Parathyroid adenoma (tissue), 2 donors: ENCODE results near the gene RHOG.

Experiments used
- H2AFZ ChIP-seq: fragments of 300-600 bp; sonication (generic); one replicate; pipeline ENCODE4 v1.7.0; 2017; ENCODE audit warnings: antibody characterized with exemption, mild to moderate bottlenecking
- H3K27ac ChIP-seq: fragments of 300-600 bp; sonication (generic); one replicate; pipeline ENCODE4 v1.7.0; 2017
- H3K27me3 ChIP-seq: fragments of 300-600 bp; sonication (generic); one replicate; pipeline ENCODE4 v1.7.0; 2017; ENCODE audit warnings: low read length; ENCODE audit not compliant: control insufficient read depth, insufficient read depth
- H3K36me3 ChIP-seq: fragments of 300-600 bp; sonication (generic); one replicate; pipeline ENCODE4 v1.7.0; 2017; ENCODE audit warnings: low read length; ENCODE audit not compliant: control insufficient read depth, insufficient read depth
- H3K4me1 ChIP-seq: fragments of 300-600 bp; sonication (generic); one replicate; pipeline ENCODE4 v1.7.0; 2017; ENCODE audit warnings: control low read depth
- H3K4me2 ChIP-seq: fragments of 300-600 bp; sonication (generic); one replicate; pipeline ENCODE4 v1.7.0; 2017; ENCODE audit warnings: low read length
- H3K4me3 ChIP-seq: fragments of 300-600 bp; sonication (generic); one replicate; pipeline ENCODE4 v1.7.0; 2017; ENCODE audit warnings: low read depth, low read length
- H3K79me2 ChIP-seq: fragments of 300-600 bp; sonication (generic); one replicate; pipeline ENCODE4 v1.7.0; 2017; ENCODE audit warnings: control low read depth
- H3K9ac ChIP-seq: fragments of 300-600 bp; sonication (generic); one replicate; pipeline ENCODE4 v1.7.0; 2017; ENCODE audit warnings: mild to moderate bottlenecking
- H3K9me3 ChIP-seq: fragments of 300-600 bp; sonication (generic); one replicate; pipeline ENCODE4 v1.7.0; 2017; ENCODE audit warnings: low read length; ENCODE audit not compliant: control insufficient read depth
- CTCF ChIP-seq: fragments of 300-600 bp; sonication (generic); IDR thresholded peaks from one replicate; pipeline ENCODE4 v1.7.0; 2017; ENCODE audit warnings: antibody characterized with exemption, mild to moderate bottlenecking
- donor health status: primary hyperparathyroidism.

Gene RHOG

GRCh38 chr11:3832816-3833215, 7.9 kb downstream of the RHOG start:
- no peaks in the 10 kb centered on the region for H3K27me3 ChIP-seq
- H3K27ac ChIP-seq, result no peak overlapping the region
- H3K4me2 ChIP-seq, result no peak overlapping the region
- H3K9ac ChIP-seq, result no peak overlapping the region
- H3K4me1 ChIP-seq, result peaks cover 7% of the 10 kb centered on the region
- no peak overlapping the region for H2AFZ ChIP-seq
- no peaks in the 10 kb centered on the region for H3K9me3 ChIP-seq
- H3K36me3 ChIP-seq, result no peaks in the 10 kb centered on the region
- no peak overlapping the region for H3K4me3 ChIP-seq
- no peak for TF ChIP-seq CTCF
- H3K79me2 ChIP-seq, result peaks cover 3% of the 10 kb centered on the region

GRCh38 chr11:3831378-3832239, 9.2 kb downstream of the RHOG start:
- TF ChIP-seq CTCF, result no peak
- Histone ChIP-seq H3K79me2 (peaks cover 3% of the 10 kb centered on the region), H3K9ac (no peak overlapping the region), H3K36me3 (no peaks in the 10 kb centered on the region), H3K4me2 (no peak overlapping the region), H3K4me3 (no peak overlapping the region), H3K9me3 (no peaks in the 10 kb centered on the region), H3K4me1 (peaks cover 7% of the 10 kb centered on the region), H3K27ac (no peak overlapping the region), H3K27me3 (no peaks in the 10 kb centered on the region), H2AFZ (no peak overlapping the region)

- no peaks in the 10 kb centered on the region for H3K9me3 ChIP-seq
- no peaks in the 10 kb centered on the region for H3K36me3 ChIP-seq
- H3K4me2 ChIP-seq, result no peak overlapping the region
- peaks cover 7% of the 10 kb centered on the region for H3K4me1 ChIP-seq
- no peak for TF ChIP-seq CTCF
- no peaks in the 10 kb centered on the region for H3K27me3 ChIP-seq
- no peak overlapping the region for H3K9ac ChIP-seq
- H3K79me2 ChIP-seq, result peaks cover 3% of the 10 kb centered on the region
- no peak overlapping the region for H3K4me3 ChIP-seq
- H2AFZ ChIP-seq, result no peak overlapping the region
- H3K27ac ChIP-seq, result no peak overlapping the region
These were observed 10.0 kb downstream of the RHOG start for GRCh38 chr11:3830730-3831129.

- Histone ChIP-seq H3K27me3 (no peaks in the 10 kb centered on the region), H3K4me2 (no peak overlapping the region), H3K4me1 (peaks cover 7% of the 10 kb centered on the region), H3K27ac (no peak overlapping the region), H3K9ac (no peak overlapping the region), H2AFZ (no peak overlapping the region), H3K79me2 (peaks cover 3% of the 10 kb centered on the region), H3K36me3 (no peaks in the 10 kb centered on the region), H3K9me3 (no peaks in the 10 kb centered on the region), H3K4me3 (no peak overlapping the region)
- TF ChIP-seq CTCF, result no peak
These were observed 10.7 kb downstream of the RHOG start for GRCh38 chr11:3830088-3830487.
